ENCODE data around the gene C19orf67.

- TF ChIP-seq CTCF (IDR thresholded peaks at IDR 0.05 in 8 of 11, conservative IDR thresholded peaks at IDR 0.05 in 3 of 11) (no peak), POLR2AphosphoS5 (IDR thresholded peaks at IDR 0.05) (no peak)
These were observed 25.9 kb upstream of the C19orf67 start for GRCh38 chr19:14111486-14111885.

All from spleen (tissue), 7 donors.